ENCODE results near the gene PRDM16.

PRDM16 gene

GRCh38 chr1:3138623-3139151, 69.7 kb downstream of the PRDM16 start:
- no peak for DNase-seq (ENCODE audit: low read depth in 2 of 3, low spot score in 2 of 3)

- no peak for DNase-seq (ENCODE audit: low read depth in 2 of 3, low spot score in 2 of 3)
These were observed 70.4 kb downstream of the PRDM16 start for GRCh38 chr1:3139451-3139852.

GRCh38 chr1:3139871-3140361, 70.9 kb downstream of the PRDM16 start:
- DNase-seq (ENCODE audit: low read depth in 2 of 3, low spot score in 2 of 3) = no peak

- DNase-seq (ENCODE audit: low read depth in 2 of 3, low spot score in 2 of 3) = no peak
These were observed 71.4 kb downstream of the PRDM16 start for GRCh38 chr1:3140437-3140836.

- DNase-seq (ENCODE audit: low read depth in 2 of 3, low spot score in 2 of 3) = no peak
These were observed 72.1 kb downstream of the PRDM16 start for GRCh38 chr1:3141129-3141528.

- no peak for DNase-seq (ENCODE audit: low read depth in 2 of 3, low spot score in 2 of 3)
These were observed 72.8 kb downstream of the PRDM16 start for GRCh38 chr1:3141836-3142235.

GRCh38 chr1:3142236-3142635, 73.2 kb downstream of the PRDM16 start:
- no peak for DNase-seq (ENCODE audit: low read depth in 2 of 3, low spot score in 2 of 3)

GRCh38 chr1:3142751-3143150, 73.7 kb downstream of the PRDM16 start:
- no peak for DNase-seq (ENCODE audit: low read depth in 2 of 3, low spot score in 2 of 3)

GRCh38 chr1:3145532-3146325, 76.7 kb downstream of the PRDM16 start:
- no peak for DNase-seq (ENCODE audit: low read depth in 2 of 3, low spot score in 2 of 3)

GRCh38 chr1:3146458-3146857, 77.5 kb downstream of the PRDM16 start:
- DNase-seq (ENCODE audit: low read depth in 2 of 3, low spot score in 2 of 3) = no peak

- no peak for DNase-seq (ENCODE audit: low read depth in 2 of 3, low spot score in 2 of 3)
These were observed 77.9 kb downstream of the PRDM16 start for GRCh38 chr1:3146907-3147306.

GRCh38 chr1:3148171-3148570, 79.2 kb downstream of the PRDM16 start:
- no peak for DNase-seq (ENCODE audit: low read depth in 2 of 3, low spot score in 2 of 3)

GRCh38 chr1:3149277-3149676, 80.3 kb downstream of the PRDM16 start:
- DNase-seq (ENCODE audit: low read depth in 2 of 3, low spot score in 2 of 3) = no peak

- DNase-seq (ENCODE audit: low read depth in 2 of 3, low spot score in 2 of 3) = no peak
These were observed 82.5 kb downstream of the PRDM16 start for GRCh38 chr1:3151456-3151855.

GRCh38 chr1:3152143-3152542, 83.1 kb downstream of the PRDM16 start:
- no peak for DNase-seq (ENCODE audit: low read depth in 2 of 3, low spot score in 2 of 3)

GRCh38 chr1:3153197-3153596, 84.2 kb downstream of the PRDM16 start:
- no peak for DNase-seq (ENCODE audit: low read depth in 2 of 3, low spot score in 2 of 3)

GRCh38 chr1:3153902-3154795, 85.1 kb downstream of the PRDM16 start:
- no peak for DNase-seq (ENCODE audit: low read depth in 2 of 3, low spot score in 2 of 3)

GRCh38 chr1:3155056-3155925, 86.3 kb downstream of the PRDM16 start:
- no peak for DNase-seq (ENCODE audit: low read depth in 2 of 3, low spot score in 2 of 3)

- DNase-seq (ENCODE audit: low read depth in 2 of 3, low spot score in 2 of 3) = no peak
These were observed 86.9 kb downstream of the PRDM16 start for GRCh38 chr1:3155926-3156220.

- no peak for DNase-seq (ENCODE audit: low read depth in 2 of 3, low spot score in 2 of 3)
These were observed 87.9 kb downstream of the PRDM16 start for GRCh38 chr1:3156936-3157335.

GRCh38 chr1:3158347-3158746, 89.3 kb downstream of the PRDM16 start:
- DNase-seq (ENCODE audit: low read depth in 2 of 3, low spot score in 2 of 3) = no peak
